Inflammatory macrophage treated with lipopolysaccharide for 1 hour (primary cell): ENCODE measurements around the gene TSFM.
"Not testable (repeated sequence)": the region's sequence is repeated elsewhere in the genome, so short reads cannot be mapped to it uniquely, and the experiment has no call there.

Experiments used
- DNase-seq, 2 donors: peaks; one replicate each; pipeline ENCODE4 v3.0.0-alpha.2; 2020 to 2022

Gene TSFM

DNA sequence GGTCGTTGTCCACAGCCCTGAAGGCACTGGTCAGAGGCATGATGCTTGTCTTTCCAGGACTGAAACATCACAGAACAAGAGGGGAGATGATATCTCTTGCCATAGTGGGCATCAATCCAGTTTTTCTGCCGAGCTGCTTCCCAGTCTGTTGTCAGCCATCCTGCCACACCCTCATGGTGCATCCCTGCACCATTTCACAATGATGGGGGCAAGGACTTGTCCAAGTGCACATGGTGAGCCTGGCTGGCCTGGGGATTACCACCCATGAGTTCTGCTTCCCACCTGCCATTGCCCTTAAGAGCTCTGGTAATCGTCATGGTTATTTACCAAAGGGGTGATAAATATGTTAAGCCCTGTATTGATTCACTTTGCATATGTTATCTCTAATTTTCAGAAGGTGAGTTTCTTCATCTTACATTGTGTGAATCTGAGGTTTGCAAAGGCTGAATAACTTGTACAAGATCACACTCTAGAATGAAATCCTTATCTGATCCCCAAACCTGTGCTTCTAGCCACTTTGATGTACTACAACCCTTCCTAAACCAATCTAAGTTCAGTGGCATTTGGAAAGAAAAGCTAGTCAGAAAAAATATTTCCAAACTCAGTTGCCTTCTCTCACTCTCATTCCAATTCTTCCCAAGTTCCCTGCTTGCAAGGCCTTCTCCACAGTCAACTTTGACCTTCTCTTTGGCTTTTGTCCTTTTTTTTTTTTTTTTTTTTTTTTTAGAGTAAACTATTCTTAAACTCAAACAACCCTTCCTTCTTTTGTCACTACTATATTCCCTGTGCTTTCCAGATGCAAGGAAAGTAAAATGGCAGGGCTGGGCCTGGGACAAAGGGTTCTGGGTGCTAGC lies 33.6 kb downstream of the TSFM start:
- DNase-seq = no peak

DNA sequence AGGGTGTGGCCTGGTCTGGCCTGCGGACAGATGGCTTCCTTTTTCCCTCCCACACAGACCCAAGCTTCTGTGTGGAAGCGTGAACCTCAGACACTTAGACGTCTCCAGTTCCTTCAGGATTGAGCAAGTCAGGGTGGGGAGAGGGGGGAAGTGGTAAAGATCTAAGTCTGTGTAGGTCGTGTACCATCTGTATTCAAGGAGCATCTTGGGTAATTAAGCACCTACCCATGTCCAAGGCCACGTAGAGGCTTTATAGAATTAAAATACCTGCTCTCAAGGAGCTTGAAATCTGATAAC lies 34.2 kb downstream of the TSFM start:
- DNase-seq = peak; percentile 78 to 89

DNA sequence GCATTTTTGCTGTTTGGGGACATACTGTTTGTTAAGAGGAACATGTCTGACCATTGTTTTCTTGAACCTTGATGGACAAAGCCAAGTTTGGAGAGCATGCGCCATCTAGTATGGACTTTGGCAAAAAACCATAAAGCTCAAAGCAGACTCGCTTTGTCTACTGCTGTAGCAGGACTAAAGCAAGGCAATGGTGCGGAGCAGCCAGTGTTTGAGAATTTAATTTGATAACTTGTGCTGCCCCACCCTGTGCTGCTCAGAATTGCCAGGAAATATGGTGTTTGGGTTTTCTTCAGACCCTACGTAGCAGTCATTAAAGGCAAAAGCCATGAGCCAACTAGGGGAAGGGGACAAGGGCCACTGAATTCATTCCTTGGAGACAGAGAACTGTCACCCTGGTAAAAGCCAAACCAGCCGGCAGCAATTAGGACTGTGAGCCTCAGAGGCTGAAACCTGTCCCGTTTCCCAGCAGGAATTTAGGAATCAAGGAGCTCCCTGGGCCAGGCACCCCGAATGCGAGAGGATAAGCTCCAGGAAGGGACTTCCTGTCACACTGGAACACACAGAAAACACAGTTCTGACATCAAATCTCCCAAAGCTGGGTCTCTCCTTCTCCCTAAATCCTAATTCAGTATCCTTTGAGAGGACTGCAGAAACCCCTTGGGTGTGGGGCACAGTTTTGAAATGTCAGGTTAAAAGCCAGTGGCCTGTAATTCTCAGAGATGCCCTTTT lies 34.8 kb downstream of the TSFM start:
- DNase-seq = no peak

DNA sequence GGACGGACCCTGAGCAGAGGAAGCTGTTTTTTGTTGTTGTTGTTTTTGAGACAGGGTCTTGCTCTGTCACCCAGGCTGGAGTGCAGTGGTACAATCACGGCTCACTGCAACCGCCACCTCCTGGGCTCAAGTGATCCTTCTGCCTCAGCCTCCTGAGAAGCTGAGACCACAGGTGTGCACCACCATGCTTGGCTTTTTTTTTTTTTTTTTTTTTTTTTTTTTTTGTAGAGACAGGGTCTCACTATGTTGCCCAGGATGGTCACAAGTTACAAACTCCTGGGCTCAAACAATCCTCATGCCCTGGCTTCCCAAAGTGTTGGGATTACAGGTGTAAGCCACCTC lies 35.4 kb downstream of the TSFM start:
- not testable (repeated sequence) for DNase-seq

DNA sequence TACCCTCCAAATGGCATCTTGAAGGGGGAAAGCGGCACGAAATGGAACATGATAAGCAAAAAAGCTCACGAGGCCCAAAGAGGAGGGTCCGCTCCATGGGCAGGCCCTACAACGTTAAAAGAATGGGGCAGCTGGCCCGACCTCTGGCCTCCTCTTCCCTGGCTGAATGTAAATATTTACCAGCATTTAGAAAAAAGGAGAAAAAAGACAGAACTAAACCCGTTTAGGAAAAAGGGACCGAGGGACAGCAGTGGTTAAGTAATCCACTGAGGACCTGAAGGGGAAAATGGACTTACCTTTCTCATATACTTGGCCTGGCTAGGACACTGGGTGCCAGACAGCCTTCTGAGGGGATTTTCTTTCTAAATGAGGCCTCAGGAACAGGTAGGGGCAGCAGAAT lies 37.5 kb downstream of the TSFM start:
- not testable (repeated sequence) for DNase-seq

DNA sequence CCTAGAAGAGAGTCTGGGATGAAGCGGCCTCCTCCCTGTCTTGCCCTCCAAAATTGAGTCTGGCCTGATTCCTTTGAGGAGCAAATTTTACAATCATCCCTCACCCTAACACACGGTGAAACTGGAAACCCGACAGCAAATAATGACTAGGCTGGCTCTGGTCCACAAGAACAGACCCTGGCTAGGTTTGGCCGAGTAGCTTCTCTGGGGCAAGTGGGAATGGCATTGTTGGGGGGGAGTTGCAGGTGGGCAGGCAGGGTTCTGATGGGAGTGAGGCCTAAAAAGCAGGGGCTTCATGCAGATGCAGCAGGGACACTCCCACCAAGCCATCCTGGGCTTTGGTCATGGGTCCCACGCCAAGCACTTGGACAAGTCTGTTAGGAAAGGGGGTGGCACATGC lies 38.4 kb downstream of the TSFM start:
- not testable (repeated sequence) for DNase-seq

DNA sequence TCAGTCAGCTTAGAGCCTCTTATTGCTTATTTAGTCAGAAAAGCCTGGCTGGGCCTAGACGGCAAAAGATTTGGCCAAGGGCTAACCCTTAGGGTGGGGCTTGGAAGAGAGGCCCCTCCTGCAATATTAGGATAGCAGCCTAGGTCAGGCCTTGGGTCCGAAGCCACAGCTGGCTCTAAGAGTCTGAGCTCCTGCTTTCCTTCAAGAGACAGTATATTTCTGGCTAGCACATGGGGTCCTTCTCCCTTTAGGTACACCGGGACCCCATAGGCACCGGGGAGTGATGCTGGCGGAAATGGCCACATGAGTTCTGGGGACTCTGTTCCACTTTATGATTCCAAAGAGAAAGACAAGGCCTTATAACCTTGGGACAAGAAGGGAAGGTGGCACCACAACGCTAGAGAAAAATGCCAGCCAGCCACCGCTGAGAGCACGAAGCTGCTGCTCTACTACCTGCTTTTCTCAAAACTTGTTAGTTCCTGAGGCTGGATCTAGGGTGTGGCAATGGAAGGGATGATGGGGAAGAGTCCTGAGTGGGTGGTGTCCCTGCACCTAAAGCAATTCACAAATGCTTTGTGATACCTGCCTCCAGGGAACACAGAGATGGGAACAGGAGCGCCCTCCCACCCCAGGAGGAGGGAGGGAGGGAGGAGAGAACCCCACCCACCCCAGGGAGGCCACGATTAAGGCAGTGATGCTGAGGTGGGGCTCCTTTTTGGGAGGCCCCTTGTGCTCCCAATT lies 39.1 kb downstream of the TSFM start:
- no peak for DNase-seq

DNA sequence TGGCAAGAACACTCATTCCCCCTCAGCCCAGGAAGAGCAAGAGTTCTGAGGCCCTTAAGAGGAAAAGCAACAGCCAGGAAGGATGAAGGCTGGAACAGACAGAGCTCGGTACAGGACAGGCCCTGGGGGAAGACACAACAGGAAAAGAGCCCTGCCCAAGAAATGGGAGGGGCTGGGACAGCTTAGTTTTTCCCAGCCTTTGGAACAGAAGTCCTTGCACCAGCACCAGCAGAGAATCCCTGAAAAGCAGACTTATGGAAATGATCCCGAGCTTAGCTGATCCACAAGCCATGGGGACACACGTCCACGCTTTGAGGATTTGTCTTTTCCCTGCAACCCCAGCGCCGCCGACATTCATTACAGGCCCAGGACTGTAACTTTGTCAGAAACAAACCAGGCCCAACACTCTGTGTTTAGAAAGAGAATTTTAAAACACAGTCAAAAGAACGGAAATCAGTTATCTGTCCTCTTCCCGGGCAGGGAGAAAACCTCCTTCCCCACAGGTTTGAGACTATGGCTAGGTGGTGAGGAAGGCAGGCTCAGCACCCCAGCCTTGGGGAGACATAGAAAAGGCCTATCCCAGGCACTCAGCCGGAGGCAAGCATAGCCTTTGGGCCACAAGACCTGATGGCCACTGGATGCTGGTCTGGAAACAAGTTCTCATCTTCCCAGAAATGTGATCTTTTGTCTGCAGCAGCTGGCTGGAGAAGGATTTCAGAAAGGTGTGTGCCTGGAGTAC lies 40.0 kb downstream of the TSFM start:
- DNase-seq = no peak

DNA sequence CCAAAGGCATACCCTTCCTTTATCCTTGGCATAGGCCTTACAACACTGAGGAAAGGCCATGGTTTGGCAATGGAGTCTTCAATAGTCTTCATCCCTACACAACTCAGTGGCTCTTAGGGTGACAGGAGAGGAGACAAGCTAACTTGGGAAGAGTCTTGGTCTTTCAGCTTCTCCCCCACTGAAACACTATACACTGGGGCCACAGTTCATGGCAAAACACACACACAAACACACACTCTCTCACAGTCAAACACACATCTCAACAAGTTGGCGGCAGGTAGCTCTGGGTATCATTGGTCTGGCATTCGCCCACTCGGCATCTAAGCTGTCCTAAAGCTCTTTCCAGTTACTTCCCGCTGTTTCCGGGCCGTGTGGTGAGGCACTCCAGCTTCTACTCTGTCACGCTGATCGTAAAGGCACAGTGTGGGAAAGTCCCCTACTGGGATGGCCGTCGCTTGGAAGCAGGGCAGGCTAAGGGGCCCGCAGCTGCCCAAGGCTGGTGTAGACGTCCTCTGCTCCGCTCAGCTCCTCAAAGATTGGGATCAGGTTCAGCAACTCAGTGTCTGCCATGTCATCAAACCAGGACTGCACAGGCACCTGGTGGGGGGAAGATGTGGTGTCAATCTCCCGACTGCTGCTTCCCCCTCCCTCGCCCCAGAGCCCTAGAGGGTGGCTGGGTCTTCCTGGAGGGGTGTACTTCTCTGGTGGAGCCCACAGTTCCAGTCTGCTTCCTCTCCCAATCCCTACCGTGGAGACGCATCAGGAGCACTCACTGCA lies 40.7 kb downstream of the TSFM start:
- DNase-seq = no peak

DNA sequence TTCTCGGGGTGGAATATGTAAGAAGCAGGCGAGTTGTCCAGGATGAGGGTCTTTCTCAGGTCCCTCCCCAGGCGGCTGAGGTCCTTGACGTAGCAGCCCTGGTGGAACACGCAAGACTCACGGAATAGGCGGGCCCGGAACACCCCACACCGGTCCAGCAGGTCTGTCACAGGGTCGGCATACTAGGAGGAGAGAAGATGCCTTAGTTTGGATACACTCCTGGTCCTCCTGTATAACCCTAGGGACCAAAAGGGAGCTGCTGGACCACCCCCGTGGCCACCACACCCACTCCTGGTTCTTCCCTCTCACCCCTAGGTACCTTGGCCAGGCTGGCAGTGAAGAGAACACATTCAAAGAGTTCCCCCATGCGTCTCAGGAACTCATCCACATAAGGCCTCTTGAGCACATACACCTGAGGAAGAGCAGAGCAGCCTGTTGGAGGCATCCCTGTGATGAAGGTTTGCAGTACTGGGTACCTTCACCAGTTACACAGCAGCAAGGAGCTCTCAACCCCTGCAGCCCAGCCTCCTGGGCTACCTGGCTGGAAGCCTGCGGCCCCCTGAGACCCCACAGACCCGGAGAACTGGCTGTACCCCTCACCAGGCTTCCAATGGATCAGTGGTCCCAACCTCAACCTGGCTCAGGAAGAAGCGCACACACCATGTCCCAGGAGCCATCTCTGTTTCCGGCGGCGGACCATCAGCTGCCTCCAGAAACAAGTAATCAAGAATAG lies 41.5 kb downstream of the TSFM start:
- DNase-seq = no peak

DNA sequence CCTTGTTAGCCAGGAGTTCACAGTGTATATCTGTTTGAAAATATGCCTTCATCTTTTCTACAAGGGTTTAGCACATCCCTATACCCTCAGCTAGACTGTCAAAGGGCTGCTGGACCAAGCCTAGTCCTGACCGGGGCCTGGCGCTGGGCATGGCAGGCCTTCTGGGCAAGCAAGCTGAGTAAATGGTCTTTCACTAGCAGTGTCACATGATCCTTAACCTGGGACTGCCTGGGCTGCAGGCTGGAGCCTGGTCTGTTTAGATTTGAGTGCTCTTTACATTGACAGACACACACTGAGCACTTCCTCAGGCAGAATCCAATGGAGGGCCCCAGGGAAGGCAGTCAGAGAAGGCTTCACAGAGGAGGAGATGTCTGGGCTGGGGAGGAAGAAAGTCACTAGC lies 42.9 kb downstream of the TSFM start:
- DNase-seq = no peak

DNA sequence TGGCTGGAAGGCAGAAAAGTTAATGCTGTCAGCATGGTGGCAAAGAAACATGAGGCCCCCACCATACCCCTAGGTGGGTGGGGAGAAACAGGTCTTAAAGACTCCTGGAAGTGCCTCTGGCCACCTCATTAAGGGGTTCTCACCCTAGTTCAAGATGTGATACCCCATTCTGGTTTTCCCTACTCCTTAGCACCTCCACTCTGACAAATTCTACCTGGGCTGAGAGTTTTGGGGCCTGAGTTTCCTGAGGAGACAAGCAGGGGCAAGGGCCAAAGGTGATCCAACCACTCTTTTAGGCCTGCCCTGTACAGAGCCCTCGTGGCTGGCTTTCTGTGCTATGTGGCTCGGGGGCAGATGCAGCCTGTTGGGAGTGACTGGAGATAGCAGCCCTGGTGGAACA lies 43.8 kb downstream of the TSFM start:
- no peak for DNase-seq

DNA sequence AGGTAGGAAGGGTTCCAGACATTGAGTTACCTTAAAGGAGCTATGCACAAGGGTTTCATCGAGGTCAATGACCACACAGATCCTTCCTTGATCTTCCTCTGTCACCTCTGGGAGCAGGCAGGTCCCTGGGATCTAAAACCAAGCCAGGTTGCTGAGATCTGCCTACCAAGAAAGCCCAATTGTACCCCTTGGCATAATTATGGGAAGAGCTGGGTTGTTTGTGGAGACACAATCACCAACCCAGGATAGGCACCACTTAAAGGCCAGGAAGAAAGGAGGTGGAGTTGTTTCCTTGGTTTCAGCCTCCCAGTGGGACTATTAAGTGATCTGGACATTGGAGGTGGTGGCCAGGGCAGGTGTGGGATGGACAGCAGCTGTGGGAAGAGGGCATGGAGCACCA lies 44.4 kb downstream of the TSFM start:
- no peak for DNase-seq

DNA sequence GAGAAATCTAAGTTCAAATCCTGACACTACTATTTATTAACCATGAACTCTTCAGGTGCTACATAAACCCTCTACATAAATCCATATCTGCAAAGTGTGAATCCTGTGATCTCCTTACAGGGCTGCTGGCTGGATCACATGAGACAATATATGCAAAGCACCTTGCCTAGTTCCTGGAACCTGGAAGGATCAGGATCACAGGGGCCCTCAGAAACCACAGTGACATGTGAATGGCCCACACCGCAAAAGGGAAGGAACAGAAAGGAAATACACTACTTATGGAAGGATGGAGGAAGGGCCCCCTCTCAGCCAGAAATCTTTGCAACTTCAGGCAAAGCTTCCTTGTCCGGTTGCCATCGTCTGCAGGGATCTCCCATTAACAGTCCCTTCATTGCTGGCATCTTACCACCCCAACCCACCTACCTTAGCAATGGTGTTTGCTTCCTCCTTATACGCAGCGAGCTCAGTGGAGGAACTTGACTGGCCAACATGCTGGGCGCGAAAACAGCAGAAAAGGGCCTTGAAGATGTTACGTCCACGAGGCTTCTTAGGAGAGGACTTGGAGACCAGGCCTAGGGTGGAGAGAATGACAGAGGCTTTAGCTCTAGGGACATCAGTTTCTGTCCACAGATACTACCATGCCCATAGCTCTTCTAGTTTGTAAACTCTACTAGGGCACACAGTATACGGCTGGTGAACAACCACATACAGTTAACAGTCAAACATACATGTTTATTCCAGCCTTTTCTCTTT lies 46.6 kb downstream of the TSFM start:
- peak in 1 of 2 donors; percentile 18 for DNase-seq

DNA sequence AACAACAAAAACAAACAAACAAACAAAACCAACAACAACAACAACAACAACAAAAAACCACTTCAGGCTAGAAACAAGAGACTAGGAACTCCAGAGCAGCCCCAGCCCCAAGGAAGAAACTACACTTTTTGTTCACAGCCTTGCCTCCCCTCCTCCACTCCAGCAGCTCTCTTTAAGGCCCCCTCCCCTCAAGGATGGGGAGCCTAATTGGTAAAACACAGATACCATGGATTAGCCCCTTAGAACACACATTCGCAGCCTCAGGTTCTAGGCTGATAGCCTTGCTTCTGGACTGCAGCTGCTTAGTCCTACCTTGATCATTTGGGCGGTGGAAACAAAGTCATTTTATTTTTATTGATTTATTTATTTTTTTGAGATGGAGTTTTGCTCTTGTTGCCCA lies 47.8 kb downstream of the TSFM start:
- no peak for DNase-seq

DNA sequence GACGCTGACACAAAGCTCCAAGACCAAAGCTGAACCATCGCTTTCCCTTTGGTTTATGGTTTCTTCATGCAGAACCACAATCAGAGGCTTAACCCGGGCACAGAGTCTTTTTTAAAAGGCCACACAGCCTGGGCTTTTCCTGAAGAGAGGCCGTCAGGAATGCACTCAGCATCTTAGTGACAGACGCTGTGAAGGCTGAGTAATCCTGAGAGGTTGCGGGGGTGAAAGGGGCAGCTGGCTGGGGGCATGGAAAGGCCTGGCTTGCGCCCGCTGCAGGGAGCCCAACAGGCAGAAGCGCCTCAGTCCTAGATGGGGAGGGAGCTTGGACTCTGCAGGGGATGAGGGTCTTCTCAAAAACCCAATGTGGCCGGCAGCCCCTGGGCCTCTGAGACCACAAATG lies 50.4 kb downstream of the TSFM start:
- no peak for DNase-seq

DNA sequence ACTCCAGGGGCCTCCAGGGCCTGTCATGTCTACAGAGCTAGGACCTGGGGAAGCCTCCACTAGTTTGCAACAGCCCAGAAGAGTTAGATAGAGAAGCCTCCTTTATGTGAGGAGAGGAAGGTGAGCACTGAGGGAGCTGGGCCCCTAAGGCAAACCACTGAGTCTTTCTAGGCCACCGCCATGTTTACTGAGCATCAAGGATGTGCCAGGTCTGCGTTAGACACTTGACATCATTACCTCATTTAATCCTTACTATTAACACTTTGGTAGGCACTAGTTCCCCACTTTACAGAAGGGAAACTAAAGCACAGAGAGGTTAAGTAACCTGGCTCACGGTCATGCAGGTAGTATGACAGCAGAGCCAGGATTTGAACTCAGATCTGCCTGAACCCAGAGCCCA lies 51.1 kb downstream of the TSFM start:
- DNase-seq = no peak

DNA sequence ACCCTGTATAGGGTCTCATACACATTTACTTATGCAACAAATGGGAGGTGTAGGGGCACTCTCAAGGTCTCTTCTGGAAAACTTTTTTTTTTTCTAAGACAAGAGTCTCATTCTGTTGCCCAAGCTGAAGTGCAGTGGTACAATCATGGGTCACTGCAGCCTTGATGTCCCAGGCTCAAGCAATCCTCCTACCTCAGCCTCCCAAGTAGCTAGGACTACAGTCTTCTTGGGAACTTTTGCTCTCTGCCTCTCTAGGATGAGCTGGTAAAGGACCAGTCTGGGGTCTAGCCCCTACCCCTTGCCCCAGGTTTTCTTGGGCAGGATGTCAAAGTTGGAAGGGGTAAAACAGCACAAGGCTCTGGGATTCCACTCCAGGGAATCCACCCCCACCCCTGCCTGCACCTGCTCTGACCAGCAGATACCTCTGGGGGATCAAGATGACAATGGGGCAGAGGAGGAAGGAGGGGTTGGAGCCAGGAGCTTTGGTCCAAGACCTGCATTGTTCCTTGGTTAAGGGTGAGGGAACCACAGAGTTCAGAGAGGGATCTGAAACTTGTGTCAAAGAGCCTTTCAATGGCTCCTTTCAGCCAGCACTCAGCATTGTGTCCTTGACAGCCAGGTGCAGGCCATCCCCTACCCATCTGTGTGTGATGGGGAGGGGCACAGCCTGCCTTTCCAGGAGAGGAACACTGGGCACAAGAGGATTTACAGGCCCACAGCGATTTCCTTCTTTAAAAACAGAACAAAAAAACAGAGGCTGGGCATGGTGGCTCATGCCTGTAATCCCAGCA lies 51.7 kb downstream of the TSFM start:
- DNase-seq = no peak

DNA sequence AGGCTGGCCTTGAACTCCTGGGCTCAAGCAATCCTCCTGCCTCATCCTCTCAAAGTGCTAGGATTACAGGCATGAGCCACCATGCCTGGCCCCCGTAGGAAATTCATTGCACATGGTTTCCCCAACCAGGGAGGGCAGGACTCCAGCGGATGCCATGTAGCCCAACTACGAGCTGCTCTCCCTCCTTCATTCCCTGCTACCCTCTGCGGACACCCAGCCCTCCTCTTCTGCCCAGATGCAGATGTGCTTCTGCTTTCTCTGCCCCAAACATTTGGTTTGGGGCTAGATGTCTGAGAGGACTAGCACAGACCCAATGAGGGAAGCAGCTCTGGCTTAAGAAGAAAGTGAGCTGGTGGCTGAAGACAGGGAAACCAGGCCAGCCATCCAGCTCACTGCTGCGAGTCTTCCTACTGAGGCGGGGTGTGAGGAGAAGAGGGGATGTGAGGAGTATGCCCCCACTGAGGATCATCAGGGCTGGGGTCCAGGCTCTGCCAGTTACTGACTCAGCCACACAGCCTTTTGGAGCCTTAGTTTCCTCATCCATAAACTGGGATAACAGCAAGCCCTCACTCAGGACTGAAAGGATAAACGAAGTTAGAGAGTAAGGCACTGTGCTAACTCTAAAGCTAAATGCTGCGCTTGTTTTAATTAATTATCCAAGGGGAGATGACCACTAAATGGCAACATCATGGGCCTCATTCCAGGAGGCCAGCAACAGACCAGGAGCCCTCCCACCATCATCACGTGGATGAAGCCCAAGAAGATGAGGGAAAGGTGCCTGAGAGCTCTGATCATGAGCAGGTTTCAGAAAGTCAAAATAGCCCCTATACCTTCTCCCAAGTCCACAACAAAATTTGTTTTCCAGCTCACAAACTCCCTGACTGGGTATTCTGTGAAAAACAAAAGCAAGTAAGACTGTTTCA lies 53.0 kb downstream of the TSFM start:
- DNase-seq = peak in 1 of 2 donors; percentile 40
